Thyroid gland (tissue), 4 donors: Measurements from ENCODE around the gene SMIM1.

Experiments
- POLR2A ChIP-seq, 2 donors: fragments of 450-650 bp; IDR thresholded peaks; one replicate each; pipeline ENCODE4 v1.6.1; 2017; ENCODE audit warnings: antibody characterized with exemption in 2 of 2, mild to moderate bottlenecking in 2 of 2, moderate library complexity in 1 of 2
- TF ChIP-seq, protein P1 (sequence below), 6 experiments: fragments of 200-600 bp in 3 of 6; fragments of 450-650 bp in 3 of 6; sonication (generic) in 3 of 6; IDR thresholded peaks; one replicate each; pipeline ENCODE4 v1.5.1; 2016 to 2019; ENCODE audit warnings: antibody characterized with exemption in 6 of 6, mild to moderate bottlenecking in 2 of 6, inconsistent platforms in 1 of 6, moderate library complexity in 1 of 6

DNA sequence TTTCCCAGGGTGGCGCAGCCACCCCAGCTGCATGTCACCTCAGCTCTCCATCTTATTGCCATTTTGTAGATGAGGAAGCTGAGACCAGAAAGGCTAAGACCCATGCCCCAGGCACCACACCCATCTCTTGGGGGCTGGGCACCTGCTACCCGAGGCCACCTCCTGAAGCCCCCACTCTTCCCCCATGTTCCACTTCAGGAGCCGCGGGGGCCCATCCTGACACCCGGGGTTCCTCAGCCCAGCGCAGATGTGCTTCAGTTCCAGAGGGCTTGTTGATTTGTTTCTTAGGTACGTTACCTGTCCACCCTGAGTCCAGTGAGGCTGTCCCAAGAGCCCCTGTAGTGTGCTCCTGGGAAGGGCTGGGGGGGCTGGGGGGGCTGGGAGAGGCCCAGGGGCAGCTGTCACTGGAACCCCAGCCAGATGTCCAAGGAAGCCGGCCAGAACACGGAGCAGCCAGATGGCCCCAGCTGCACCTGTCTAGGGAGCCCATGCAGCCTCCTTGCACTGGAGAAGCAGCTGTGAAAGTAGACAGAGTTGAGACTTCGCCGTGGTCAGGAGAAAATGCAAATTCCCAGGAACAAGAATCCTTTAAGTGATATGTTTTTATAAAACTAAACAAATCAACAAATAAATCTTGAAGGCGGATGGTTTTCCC, 37.4 kb upstream of the SMIM1 start:
- TF ChIP-seq, protein P1, sequence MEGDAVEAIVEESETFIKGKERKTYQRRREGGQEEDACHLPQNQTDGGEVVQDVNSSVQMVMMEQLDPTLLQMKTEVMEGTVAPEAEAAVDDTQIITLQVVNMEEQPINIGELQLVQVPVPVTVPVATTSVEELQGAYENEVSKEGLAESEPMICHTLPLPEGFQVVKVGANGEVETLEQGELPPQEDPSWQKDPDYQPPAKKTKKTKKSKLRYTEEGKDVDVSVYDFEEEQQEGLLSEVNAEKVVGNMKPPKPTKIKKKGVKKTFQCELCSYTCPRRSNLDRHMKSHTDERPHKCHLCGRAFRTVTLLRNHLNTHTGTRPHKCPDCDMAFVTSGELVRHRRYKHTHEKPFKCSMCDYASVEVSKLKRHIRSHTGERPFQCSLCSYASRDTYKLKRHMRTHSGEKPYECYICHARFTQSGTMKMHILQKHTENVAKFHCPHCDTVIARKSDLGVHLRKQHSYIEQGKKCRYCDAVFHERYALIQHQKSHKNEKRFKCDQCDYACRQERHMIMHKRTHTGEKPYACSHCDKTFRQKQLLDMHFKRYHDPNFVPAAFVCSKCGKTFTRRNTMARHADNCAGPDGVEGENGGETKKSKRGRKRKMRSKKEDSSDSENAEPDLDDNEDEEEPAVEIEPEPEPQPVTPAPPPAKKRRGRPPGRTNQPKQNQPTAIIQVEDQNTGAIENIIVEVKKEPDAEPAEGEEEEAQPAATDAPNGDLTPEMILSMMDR (IDR thresholded peaks at IDR 0.05) = no peak
- TF ChIP-seq POLR2A (IDR thresholded peaks at IDR 0.05) = no peak
